Small intestine (tissue), 7 donors: ENCODE data around the gene OR51V1. TPM values are rescaled to one million over a fixed set of nuclear protein-coding genes. Genes with fewer than 3 reads are reported as not detected.

ENCODE experiments used
- DNase-seq, 2 donors: peaks; one replicate each; pipeline versions ENCODE4 v3.0.0 to v3.0.0-alpha.2; 2013
- FAIRE-seq: peaks from 2 replicates; lab custom pipeline; 2012; peaks lifted over from hg19 to GRCh38; lab: Jason Lieb, UNC
- H3K27ac ChIP-seq, 3 donors: one replicate each; pipeline ENCODE4 v1.5.1; 2013; ENCODE audit warnings: low read length in 2 of 3, mild to moderate bottlenecking in 2 of 3, control low read depth in 1 of 3, inconsistent platforms in 1 of 3, low read depth in 1 of 3, moderate library complexity in 1 of 3
- H3K27me3 ChIP-seq, 3 donors: one replicate each; pipeline ENCODE4 v1.6.1; 2013; ENCODE audit warnings: low read length in 3 of 3, inconsistent platforms in 1 of 3; ENCODE audit not compliant: control insufficient read depth in 3 of 3, insufficient read depth in 3 of 3
- H3K36me3 ChIP-seq, 3 donors: one replicate each; pipeline ENCODE4 v1.6.1; 2013; ENCODE audit warnings: low read length in 3 of 3, inconsistent platforms in 1 of 3, low read depth in 1 of 3, mild to moderate bottlenecking in 1 of 3, moderate library complexity in 1 of 3; ENCODE audit not compliant: control insufficient read depth in 3 of 3, insufficient read depth in 2 of 3
- H3K4me1 ChIP-seq, 3 donors: one replicate each; pipeline ENCODE4 v1.6.1; 2013; ENCODE audit warnings: low read length in 2 of 3, inconsistent platforms in 1 of 3, low read depth in 1 of 3, mild to moderate bottlenecking in 1 of 3, moderate library complexity in 1 of 3; ENCODE audit not compliant: control insufficient read depth in 3 of 3, insufficient read depth in 2 of 3
- H3K4me3 ChIP-seq, 3 donors: one replicate each; pipeline ENCODE4 v1.5.1; 2013; ENCODE audit warnings: low read length in 3 of 3, control low read depth in 1 of 3, inconsistent platforms in 1 of 3, low read depth in 1 of 3, mild to moderate bottlenecking in 1 of 3, moderate library complexity in 1 of 3
- H3K9me3 ChIP-seq, 2 donors: one replicate each; pipeline ENCODE4 v1.6.1; 2013; ENCODE audit warnings: low read depth in 1 of 2, low read length in 1 of 2; ENCODE audit not compliant: control insufficient read depth in 2 of 2, insufficient read depth in 1 of 2
- WGBS, 3 donors: extraction: QIAGEN DNeasy Blood & Tissue Kit; methylation state at CpG; one replicate each; pipeline ENCODE4 v1.1.7; 2013; 5-methylcytosine and 5-hydroxymethylcytosine counted together
- polyA plus RNA-seq, 4 donors: library from polyadenylated mRNA; stranded (reverse) in 3 of 4; unstranded in 1 of 4; fragments of 200-250 nt in 3 of 4; fragments of 120-200 nt in 1 of 4; gene quantifications; one replicate each; pipeline versions ENCODE4 v1.2.1 to v1.2.3, GENCODE V29; 2013
- donor health status: healthy with polysubstance abuse.
- donor health status: control.
- donor health status: control.
- donor health status: Bipolar disorder and iron deficiency.
- donor health status: healthy.

The OR51V1 gene
- polyA plus RNA-seq, 4 donors = not detected

- 81 to 90% (median 81%) methylated on average over 1 of the region's 1 CpG for WGBS, 3 donors
- H3K36me3 ChIP-seq = no peaks in the 10 kb centered on the region
- H3K9me3 ChIP-seq = no peaks in the 10 kb centered on the region
- H3K27ac ChIP-seq = no peak overlapping the region
- DNase-seq = no peak
- H3K4me3 ChIP-seq = no peak overlapping the region
- no peaks in the 10 kb centered on the region for H3K4me1 ChIP-seq
- H3K27me3 ChIP-seq = peaks cover 0 to 1% (median 0%) of the 10 kb centered on the region in 3 donors
- FAIRE-seq = no peak
Observed at GRCh38 chr11:5229356-5229755, 28.9 kb upstream of the OR51V1 start.

GRCh38 chr11:5228124-5228523 is 27.6 kb upstream of the OR51V1 start:
- peaks cover 0 to 1% (median 0%) of the 10 kb centered on the region in 3 donors for H3K27me3 ChIP-seq
- 69 to 75% (median 73%) methylated on average over 5 of the region's 5 CpGs for WGBS, 3 donors

GRCh38 chr11:5227681-5228080 is 27.2 kb upstream of the OR51V1 start:
- H3K27ac ChIP-seq = no peak overlapping the region
- no peak for FAIRE-seq

More at GRCh38 chr11:5228124-5228523, 27.6 kb upstream of the OR51V1 start:
- no peaks in the 10 kb centered on the region for H3K36me3 ChIP-seq
- FAIRE-seq (no peak), DNase-seq (no peak)
- no peak overlapping the region for H3K4me3 ChIP-seq
- no peak overlapping the region for H3K27ac ChIP-seq
- H3K4me1 ChIP-seq = no peaks in the 10 kb centered on the region
- no peaks in the 10 kb centered on the region for H3K9me3 ChIP-seq

GRCh38 chr11:5226732-5227310 is 26.3 kb upstream of the OR51V1 start, which contains the start of gene HBB:
Gene HBB (minus strand): TSS chr11:5227071. CDS start chr11:5227021, 50 bp downstream.
- DNase-seq (peak in 1 of 2 donors; percentile 23), FAIRE-seq (no peak)
- WGBS, 3 donors = 60 to 74% (median 64%) methylated on average over 3 of the region's 3 CpGs
- no peaks in the 10 kb centered on the region for H3K9me3 ChIP-seq
- peaks cover 0 to 1% (median 0%) of the 10 kb centered on the region in 3 donors for H3K27me3 ChIP-seq
- no peaks in the 10 kb centered on the region for H3K4me1 ChIP-seq
- no peaks in the 10 kb centered on the region for H3K36me3 ChIP-seq
- H3K4me3 ChIP-seq = no peak within 1 kb of the TSS
- no peak within 1 kb of the TSS for H3K27ac ChIP-seq

More at GRCh38 chr11:5227681-5228080, 27.2 kb upstream of the OR51V1 start:
- H3K36me3 ChIP-seq = no peaks in the 10 kb centered on the region
- no peaks in the 10 kb centered on the region for H3K9me3 ChIP-seq
- H3K27me3 ChIP-seq = peaks cover 0 to 1% (median 0%) of the 10 kb centered on the region in 3 donors
- no peaks in the 10 kb centered on the region for H3K4me1 ChIP-seq
- no peak overlapping the region for H3K4me3 ChIP-seq
- DNase-seq = no peak
- 21 to 44% (median 27%) methylated on average over 1 of the region's 1 CpG for WGBS, 3 donors

- Histone ChIP-seq H3K9me3 (no peaks in the 10 kb centered on the region), H3K27me3 (peaks cover 0 to 1% (median 0%) of the 10 kb centered on the region in 3 donors), H3K4me1 (no peaks in the 10 kb centered on the region), H3K27ac (no peak overlapping the region), H3K36me3 (no peaks in the 10 kb centered on the region), H3K4me3 (no peak overlapping the region)
- no peak for DNase-seq
- no peak for FAIRE-seq
- WGBS, 3 donors = 36 to 53% (median 50%) methylated on average over 2 of the region's 2 CpGs
Observed at GRCh38 chr11:5225480-5225871, 25.0 kb upstream of the OR51V1 start.

- 71 to 85% (median 72%) methylated on average over 6 of the region's 6 CpGs for WGBS, 3 donors
- no peak for FAIRE-seq
- H3K4me3 ChIP-seq = no peak overlapping the region
Observed at GRCh38 chr11:5224538-5225479, 24.3 kb upstream of the OR51V1 start.

DNA sequence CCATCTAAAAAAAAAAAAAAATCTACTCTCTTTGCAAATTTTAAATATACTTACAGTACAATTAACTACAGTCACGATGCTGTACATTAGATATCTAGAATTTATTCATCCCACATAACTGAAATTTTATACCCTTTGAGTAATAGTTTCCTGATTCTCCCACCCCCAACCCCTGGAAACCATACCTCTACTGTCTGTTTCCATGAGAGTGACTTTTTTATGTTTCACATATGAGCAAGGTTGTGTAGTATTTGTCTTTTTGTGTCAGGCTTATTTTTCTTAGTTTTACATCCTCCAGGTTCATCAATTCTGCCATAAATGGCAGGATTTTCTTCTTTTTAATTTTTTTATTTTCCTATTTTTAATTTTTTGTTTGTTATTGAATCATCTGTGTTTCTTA is 23.2 kb upstream of the OR51V1 start:
- Histone ChIP-seq H3K36me3 (no peaks in the 10 kb centered on the region), H3K9me3 (no peaks in the 10 kb centered on the region), H3K27me3 (peaks cover 0 to 1% (median 0%) of the 10 kb centered on the region in 3 donors), H3K4me3 (no peak overlapping the region), H3K4me1 (no peaks in the 10 kb centered on the region), H3K27ac (no peak overlapping the region)
- 63 to 71% (median 70%) methylated on average over 1 of the region's 1 CpG for WGBS, 3 donors
- FAIRE-seq (no peak), DNase-seq (no peak)

More at GRCh38 chr11:5224538-5225479, 24.3 kb upstream of the OR51V1 start:
- H3K4me1 ChIP-seq = no peaks in the 10 kb centered on the region
- no peaks in the 10 kb centered on the region for H3K36me3 ChIP-seq
- no peak overlapping the region for H3K27ac ChIP-seq
- peaks cover 0 to 1% (median 0%) of the 10 kb centered on the region in 3 donors for H3K27me3 ChIP-seq
- DNase-seq = no peak
- H3K9me3 ChIP-seq = no peaks in the 10 kb centered on the region

- DNase-seq (no peak), FAIRE-seq (no peak)
- no peak overlapping the region for H3K4me3 ChIP-seq
- H3K27ac ChIP-seq = no peak overlapping the region
- 83 to 93% (median 85%) methylated on average over 6 of the region's 6 CpGs for WGBS, 3 donors
- H3K36me3 ChIP-seq = no peaks in the 10 kb centered on the region
- H3K27me3 ChIP-seq = peaks cover 0 to 1% (median 0%) of the 10 kb centered on the region in 3 donors
- no peaks in the 10 kb centered on the region for H3K9me3 ChIP-seq
- no peaks in the 10 kb centered on the region for H3K4me1 ChIP-seq
Observed at GRCh38 chr11:5223146-5223545, 22.7 kb upstream of the OR51V1 start.
